Activated T-cell treated with anti-CD3 and anti-CD28 coated beads for 1 hour (primary cell): ENCODE data around the gene UCK2.

Experiments used
- DNase-seq: peaks from one replicate; pipeline ENCODE4 v3.0.0-alpha.2; 2020; ENCODE audit warnings: low read depth

The UCK2 gene

DNA sequence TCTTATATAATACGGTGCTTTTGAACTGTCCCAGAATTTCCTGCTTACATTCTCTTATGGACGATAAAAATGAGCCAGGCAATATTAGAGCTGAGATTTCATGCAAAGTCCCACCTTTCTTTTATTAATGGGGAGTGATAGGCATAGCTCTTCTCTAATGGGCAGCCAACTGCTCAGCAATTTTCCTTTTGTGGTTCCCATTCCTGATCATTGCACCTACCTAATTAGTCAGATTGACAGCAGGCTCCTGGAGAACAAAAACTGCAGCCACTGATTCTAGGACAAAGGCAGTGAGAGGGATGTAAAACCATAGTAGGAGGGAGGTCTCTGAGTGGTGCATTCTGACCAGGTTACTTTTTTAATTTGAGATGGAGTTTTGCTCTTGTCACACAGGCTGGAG, 110.4 kb downstream of the UCK2 start:
- DNase-seq = no peak

DNA sequence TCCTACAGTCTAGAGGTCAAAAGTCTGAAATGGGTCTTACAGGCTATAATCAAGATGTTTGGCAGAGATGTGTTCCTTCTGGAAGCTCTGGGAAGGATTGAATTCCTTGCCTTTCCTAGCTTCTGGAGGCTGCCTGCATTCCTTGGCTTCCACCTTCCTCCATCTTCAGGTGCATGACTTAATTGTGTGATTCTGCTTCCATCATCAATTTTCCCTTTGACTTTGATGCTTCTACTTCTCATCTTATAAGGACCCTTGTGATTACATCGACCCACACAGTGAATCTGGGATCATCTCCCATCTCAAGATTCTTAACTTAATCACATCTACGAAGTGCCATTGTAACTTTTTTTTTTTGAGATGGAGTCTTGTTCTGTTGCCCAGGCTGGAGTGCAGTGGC, 111.4 kb downstream of the UCK2 start:
- DNase-seq = no peak

GRCh38 chr1:165941531-165941930, 114.1 kb downstream of the UCK2 start:
- DNase-seq = no peak

- no peak for DNase-seq
These were observed 114.6 kb downstream of the UCK2 start for GRCh38 chr1:165942062-165942461.

GRCh38 chr1:165942927-165943597, 115.6 kb downstream of the UCK2 start:
- no peak for DNase-seq

- no peak for DNase-seq
These were observed 118.5 kb downstream of the UCK2 start for GRCh38 chr1:165945911-165946310.

DNA sequence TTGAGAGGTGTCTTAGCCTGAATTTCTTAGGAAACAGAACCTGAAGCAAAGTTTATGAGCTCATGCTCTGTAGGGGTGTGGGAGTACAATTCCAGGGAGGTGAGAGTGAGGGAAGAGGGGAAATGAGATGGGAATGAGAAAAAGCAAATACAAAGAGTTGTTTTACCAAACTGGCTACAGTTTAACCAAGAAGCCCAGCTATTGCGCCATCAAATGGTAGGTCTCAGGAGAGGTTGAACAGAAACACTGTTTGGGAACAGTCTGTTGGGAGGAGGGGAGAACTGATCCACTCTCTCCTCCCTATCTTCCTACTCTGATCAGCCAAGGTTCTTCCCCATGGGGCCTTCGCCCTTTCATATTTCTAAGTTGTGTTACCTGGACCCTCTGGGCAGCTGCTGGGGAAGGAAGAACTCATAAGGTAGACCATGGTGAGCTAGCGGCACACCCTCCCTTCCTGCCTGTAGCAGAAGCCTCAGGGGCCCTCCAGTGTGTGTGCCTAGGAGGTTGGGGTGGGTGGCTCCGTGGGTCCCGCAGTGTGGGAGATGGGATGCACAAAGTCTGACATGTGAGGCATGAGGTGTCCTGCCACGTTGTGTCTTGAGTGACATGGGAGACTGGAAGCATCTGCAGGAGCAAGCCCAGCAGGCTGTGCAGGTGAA, 120.5 kb downstream of the UCK2 start:
- no peak for DNase-seq

- no peak for DNase-seq
These were observed 122.1 kb downstream of the UCK2 start for GRCh38 chr1:165949335-165950130.

- no peak for DNase-seq
These were observed 127.5 kb downstream of the UCK2 start for GRCh38 chr1:165954940-165955339.

DNA sequence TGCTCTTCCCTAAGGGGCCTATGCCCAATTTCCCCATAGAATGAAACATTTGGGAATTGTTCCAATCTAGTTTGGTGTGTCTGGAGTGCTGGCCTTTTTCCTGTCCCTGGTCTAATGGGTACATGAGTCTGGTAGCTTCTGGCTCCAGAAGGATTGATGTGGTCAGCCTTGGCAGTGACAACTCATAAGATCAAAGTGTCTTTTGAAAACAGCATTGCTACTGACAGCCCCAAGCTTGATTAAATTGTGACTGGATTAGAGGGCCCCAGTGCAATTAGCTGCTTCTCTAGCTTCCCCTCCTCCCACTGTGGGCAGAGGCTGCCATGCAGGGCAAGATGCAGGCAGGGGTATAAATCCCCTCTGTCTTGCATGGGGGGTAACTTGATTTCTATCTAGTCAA, 130.9 kb downstream of the UCK2 start:
- no peak for DNase-seq

DNA sequence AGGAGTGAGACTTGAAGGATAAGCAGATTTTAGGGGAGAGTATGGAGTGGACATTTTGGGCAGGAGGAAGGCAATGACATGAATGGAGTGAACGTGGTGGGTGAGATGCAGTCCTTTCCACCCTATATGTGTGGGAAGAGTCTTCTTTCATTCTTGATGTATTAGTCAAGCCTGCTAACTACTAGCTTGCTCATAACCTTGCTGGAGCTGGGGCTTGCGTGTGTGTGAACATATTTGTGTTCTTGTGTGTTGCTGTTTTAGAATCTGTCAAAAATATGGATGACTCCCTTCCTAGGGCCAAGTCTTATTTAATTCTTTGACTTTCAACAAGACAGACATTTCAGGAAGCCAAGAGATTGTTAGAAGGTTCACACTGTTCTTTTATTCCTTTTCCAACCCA, 132.7 kb downstream of the UCK2 start:
- no peak for DNase-seq

GRCh38 chr1:165960881-165961280, 133.5 kb downstream of the UCK2 start:
- no peak for DNase-seq
